GM21529 (cell line): ENCODE results near the gene FAM161B.
"Not testable (repeated sequence)": the region's sequence is repeated elsewhere in the genome, so short reads cannot be mapped to it uniquely, and the experiment has no call there.

ENCODE experiments used
- ATAC-seq: cut with Tn5 transposase; IDR thresholded peaks from one replicate; pipeline ENCODE4 v1.9.1; 2021; ENCODE audit not compliant: unreplicated experiment

Gene FAM161B

GRCh38 chr14:73949752-73950734, at the start of gene FAM161B, which contains the start of gene COQ6:
FAM161B (minus strand) TSS chr14:73950094; CDS start chr14:73950026, 68 bp downstream.
COQ6 (plus strand) TSS chr14:73950302; CDS start chr14:73950333, 31 bp downstream.
- ATAC-seq, result peak; percentile 85

GRCh38 chr14:73998726-73999125, 48.8 kb upstream of the FAM161B start:
- no peak for ATAC-seq

- ATAC-seq, result no peak
These were observed 48.1 kb upstream of the FAM161B start for GRCh38 chr14:73997944-73998447.

- no peak for ATAC-seq
These were observed 47.4 kb upstream of the FAM161B start for GRCh38 chr14:73997108-73997943.

- ATAC-seq, result no peak
These were observed 46.8 kb upstream of the FAM161B start for GRCh38 chr14:73996731-73997107.

- no peak for ATAC-seq
These were observed 46.1 kb upstream of the FAM161B start for GRCh38 chr14:73995977-73996378.

GRCh38 chr14:73994926-73995325, 45.0 kb upstream of the FAM161B start:
- not testable (repeated sequence) for ATAC-seq

- no peak for ATAC-seq
These were observed 41.2 kb upstream of the FAM161B start for GRCh38 chr14:73991092-73991491.

- not testable (repeated sequence) for ATAC-seq
These were observed 38.8 kb upstream of the FAM161B start for GRCh38 chr14:73988656-73989055.

- ATAC-seq, result no peak
These were observed 38.2 kb upstream of the FAM161B start for GRCh38 chr14:73988065-73988464.

- ATAC-seq, result no peak
These were observed 28.0 kb upstream of the FAM161B start for GRCh38 chr14:73977896-73978295.

- no peak for ATAC-seq
These were observed 26.2 kb upstream of the FAM161B start for GRCh38 chr14:73976125-73976524.

- ATAC-seq, result no peak
These were observed 23.6 kb upstream of the FAM161B start for GRCh38 chr14:73973497-73973896.

GRCh38 chr14:73968885-73969284, 19.0 kb upstream of the FAM161B start:
- no peak for ATAC-seq

GRCh38 chr14:73965216-73965615, 15.3 kb upstream of the FAM161B start:
- ATAC-seq, result no peak

- ATAC-seq, result no peak
These were observed 11.3 kb upstream of the FAM161B start for GRCh38 chr14:73961192-73961591.

GRCh38 chr14:73958591-73958990, 8.7 kb upstream of the FAM161B start:
- ATAC-seq, result no peak

- no peak for ATAC-seq
These were observed 5.8 kb upstream of the FAM161B start for GRCh38 chr14:73955674-73956073.

- no peak for ATAC-seq
These were observed 3.8 kb upstream of the FAM161B start for GRCh38 chr14:73953731-73954130.

GRCh38 chr14:73945159-73945670, 4.7 kb downstream of the FAM161B start:
- ATAC-seq, result no peak
